HCT116 (cell line): ENCODE results near the gene USP48. TPM values are rescaled to one million over a fixed set of nuclear protein-coding genes. Genes with fewer than 3 reads are reported as not detected.
A peak's percentile ranks its signal among the peaks of the same experiment; 100 is the strongest.

Experiments
- ATAC-seq: fragments of 200-7000 bp; cut with Tn5 transposase; 2 replicates; pipeline ENCODE4 v1.9.1; 2020; ENCODE audit warnings: mild to moderate bottlenecking, moderate library complexity
- BruUV-seq: library from RNA; stranded (reverse); fragments of 400-500 nt; replicated peaks from 2 replicates; lab custom pipeline; 2021; lab: Mats Ljungman, UMichigan
- CTCF ChIA-PET: fragments of 300-600 bp; sonication (Branson Sonifier 250); formaldehyde crosslinking; loops from one replicate; lab custom pipeline; 2021; ENCODE audit warnings: antibody characterized with exemption; lab: Charles Lee
- POLR2A ChIA-PET: fragments of 300-600, 350-600 bp; sonication (Branson Sonifier 250); formaldehyde crosslinking; loops from one replicate; lab custom pipeline; 2021; ENCODE audit warnings: antibody characterized with exemption; lab: Charles Lee
- RAD21 ChIA-PET, 2 experiments: fragments of 300-600 bp; sonication (Branson Sonifier 250); formaldehyde crosslinking; loops; one replicate each; lab custom pipeline; 2023; ENCODE audit warnings: low total read pairs in 2 of 2; ENCODE audit not compliant: uncharacterized antibody in 2 of 2, unreplicated experiment in 2 of 2, low non-redundant PET in 1 of 2; lab: Charles Lee
- DNase-seq: peaks from one replicate; pipeline ENCODE4 v3.0.0-alpha.2; 2010; ENCODE audit warnings: low read depth, low spot score
- H2AFZ ChIP-seq: fragments of 200-600 bp; shearing (Covaris generic), sonication (generic); 2 replicates; pipeline ENCODE4 v1.6.1; 2017; ENCODE audit warnings: low read depth, mixed run types, mixed read lengths, antibody characterized with exemption, low read length; ENCODE audit not compliant: poor library complexity, severe bottlenecking
- H3K27ac ChIP-seq: 2 replicates; pipeline ENCODE4 v1.5.1; 2012; ENCODE audit warnings: low read depth, low read length
- H3K27me3 ChIP-seq: fragments of 200-600 bp; sonication (generic); 2 replicates; pipeline ENCODE4 v1.6.1; 2016; ENCODE audit warnings: mixed run types, low read length, mixed read lengths; ENCODE audit not compliant: insufficient read depth
- H3K36me3 ChIP-seq, 2 experiments: fragments of 200-500 bp in 1 of 2; fragments of 200-600 bp in 1 of 2; sonication (Bioruptor generic) in 1 of 2; sonication (generic) in 1 of 2; 2 replicates each; pipeline versions ENCODE4 v1.5.1 to v1.6.1; 2014 to 2016; ENCODE audit warnings: low read length in 2 of 2, inconsistent platforms in 1 of 2, mixed read lengths in 1 of 2, mixed run types in 1 of 2; ENCODE audit not compliant: insufficient read depth in 2 of 2, control insufficient read depth in 1 of 2
- H3K4me1 ChIP-seq, 2 experiments: fragments of 200-600 bp in 1 of 2; sonication (generic) in 1 of 2; 2 replicates each; pipeline versions ENCODE4 v1.5.1 to v1.6.1; 2012 to 2017; ENCODE audit warnings: low read length in 2 of 2, inconsistent platforms in 1 of 2, mild to moderate bottlenecking in 1 of 2, mixed read lengths in 1 of 2, mixed run types in 1 of 2, moderate library complexity in 1 of 2; ENCODE audit not compliant: insufficient read depth in 2 of 2, control insufficient read depth in 1 of 2
- H3K4me2 ChIP-seq: fragments of 200-600 bp; sonication (generic); 2 replicates; pipeline ENCODE4 v1.6.1; 2017; ENCODE audit warnings: mixed run types, low read length, mixed read lengths
- H3K4me3 ChIP-seq, 2 experiments: fragments of 200-600 bp in 1 of 2; sonication (generic) in 1 of 2; replicated peaks in 1 of 2; 2 replicates each; pipeline ENCODE4 v1.5.1; 2011 to 2016; ENCODE audit warnings: low read length in 2 of 2, control low read depth in 1 of 2, low read depth in 1 of 2, mild to moderate bottlenecking in 1 of 2, mixed read lengths in 1 of 2, mixed run types in 1 of 2
- H3K79me2 ChIP-seq: fragments of 200-600 bp; sonication (generic); 2 replicates; pipeline ENCODE4 v1.6.1; 2017; ENCODE audit warnings: mild to moderate bottlenecking, mixed run types, low read length, moderate library complexity, mixed read lengths; ENCODE audit not compliant: insufficient read depth
- H3K9ac ChIP-seq: fragments of 200-600 bp; sonication (generic); 2 replicates; pipeline ENCODE4 v1.6.1; 2016; ENCODE audit warnings: low read length, mixed read lengths
- H3K9me2 ChIP-seq: fragments of 200-600 bp; sonication (generic), shearing (Covaris generic); 2 replicates; pipeline ENCODE4 v1.6.1; 2017; ENCODE audit warnings: mixed run types, mild to moderate bottlenecking, moderate library complexity; ENCODE audit not compliant: insufficient read depth
- H3K9me3 ChIP-seq, 2 experiments: fragments of 200-500 bp in 1 of 2; fragments of 200-600 bp in 1 of 2; sonication (Bioruptor generic) in 1 of 2; sonication (generic) in 1 of 2; 2 replicates each; pipeline ENCODE4 v1.6.1; 2014 to 2017; ENCODE audit warnings: low read length in 2 of 2, mixed read lengths in 2 of 2, inconsistent platforms in 1 of 2, low read depth in 1 of 2, mild to moderate bottlenecking in 1 of 2, mixed run types in 1 of 2, moderate library complexity in 1 of 2; ENCODE audit not compliant: control insufficient read depth in 1 of 2, insufficient read depth in 1 of 2
- H4K20me1 ChIP-seq: fragments of 200-600 bp; sonication (generic), shearing (Covaris generic); 2 replicates; pipeline ENCODE4 v1.6.1; 2017; ENCODE audit warnings: mixed run types, mild to moderate bottlenecking, moderate library complexity; ENCODE audit not compliant: insufficient read depth
- ELF1 ChIP-seq: IDR thresholded peaks from 2 replicates; pipeline ENCODE4 v1.6.1; 2012; ENCODE audit warnings: low read depth, borderline replicate concordance
- EZH2phosphoT487 ChIP-seq: fragments of 200-600 bp; IDR thresholded peaks from 2 replicates; pipeline ENCODE4 v1.6.1; 2018; ENCODE audit warnings: antibody characterized with exemption, borderline replicate concordance
- JUND ChIP-seq: IDR thresholded peaks from 2 replicates; pipeline ENCODE4 v1.6.1; 2012
- POLR2A ChIP-seq: IDR thresholded peaks from 2 replicates; pipeline ENCODE4 v1.7.0; 2011; ENCODE audit warnings: borderline replicate concordance; ENCODE audit not compliant: insufficient read depth, insufficient read length; ENCODE audit errors: extremely low read depth
- SIN3A ChIP-seq: IDR thresholded peaks from 2 replicates; pipeline ENCODE4 v1.6.1; 2012; ENCODE audit warnings: low read depth
- ZBTB33 ChIP-seq: IDR thresholded peaks from 2 replicates; pipeline ENCODE4 v1.6.1; 2011; ENCODE audit warnings: mild to moderate bottlenecking, low read length, moderate library complexity; ENCODE audit not compliant: insufficient replicate concordance; ENCODE audit errors: extremely low read depth
- intact Hi-C: fragments of 100-400 bp; cut with micrococcal nuclease; formaldehyde crosslinking; loops from 2 replicates; pipeline ENCODE4 v1.10.0; 2022
- total RNA-seq: library from RNA; stranded (reverse); gene quantifications from one replicate; pipeline ENCODE4 v1.2.1, GENCODE V29; 2021; ENCODE audit not compliant: unreplicated experiment
- TF ChIP-seq, protein P1 (sequence below): IDR thresholded peaks from 2 replicates; pipeline ENCODE4 v1.6.1; 2012
- TF ChIP-seq, protein P2 (sequence below), 3 experiments: fragments of 200-600 bp in 1 of 3; sonication (generic) in 1 of 3; IDR thresholded peaks in 2 of 3; conservative IDR thresholded peaks in 1 of 3; 2 replicates each; pipeline ENCODE4 v1.5.1; 2012 to 2017; ENCODE audit warnings: low read depth in 2 of 3, low read length in 2 of 3, antibody characterized with exemption in 1 of 3, borderline replicate concordance in 1 of 3, control low read depth in 1 of 3, mild to moderate bottlenecking in 1 of 3, mixed read lengths in 1 of 3, mixed run types in 1 of 3, moderate library complexity in 1 of 3; ENCODE audit not compliant: insufficient read depth in 1 of 3
- TF ChIP-seq, protein P3 (sequence below): IDR thresholded peaks from 2 replicates; pipeline ENCODE4 v1.6.1; 2012; ENCODE audit warnings: low read depth

USP48 gene
- total RNA-seq, 1 experiment from 2014 or later, result 54.8 TPM

DNA sequence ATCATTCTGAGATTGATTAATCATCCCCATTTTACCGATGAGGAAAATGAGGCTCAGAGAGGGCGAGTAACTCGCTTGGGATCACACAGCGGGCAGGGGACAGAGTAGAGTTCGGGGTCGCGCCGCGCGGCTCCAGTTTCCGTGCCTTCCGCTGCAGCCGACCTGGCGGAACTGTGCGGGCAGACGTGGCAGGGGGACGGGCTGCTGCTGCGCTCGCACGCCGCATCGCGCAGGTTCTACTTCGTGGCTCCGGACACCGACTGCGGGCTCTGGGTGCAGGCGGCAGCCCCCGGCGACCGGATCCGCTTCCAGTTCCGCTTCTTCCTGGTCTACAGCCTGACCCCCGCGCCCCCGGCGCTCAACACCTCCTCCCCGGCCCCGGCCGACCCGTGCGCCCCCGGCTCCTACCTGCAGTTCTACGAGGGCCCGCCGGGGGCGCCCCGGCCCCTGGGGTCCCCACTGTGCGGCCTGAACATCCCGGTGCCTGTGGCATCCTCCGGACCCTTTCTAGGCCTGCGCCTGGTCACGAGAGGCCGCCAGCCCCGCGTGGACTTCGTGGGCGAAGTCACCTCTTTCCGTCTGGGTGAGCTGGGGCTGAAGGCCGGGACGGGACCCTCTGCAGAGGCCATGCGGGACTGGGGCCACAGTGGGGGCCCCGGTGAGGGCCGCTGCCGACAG, 31.4 kb upstream of the USP48 start:
- no peak for DNase-seq
- ChIA-PET POLR2A (no interaction called here), RAD21 (no interaction called here), CTCF (no interaction called here)
- H3K9me2 ChIP-seq, result no peaks in the 10 kb centered on the region
- no peak for TF ChIP-seq ZBTB33
- TF ChIP-seq POLR2A, result no peak
- no peak for TF ChIP-seq ELF1
- TF ChIP-seq, protein P1, sequence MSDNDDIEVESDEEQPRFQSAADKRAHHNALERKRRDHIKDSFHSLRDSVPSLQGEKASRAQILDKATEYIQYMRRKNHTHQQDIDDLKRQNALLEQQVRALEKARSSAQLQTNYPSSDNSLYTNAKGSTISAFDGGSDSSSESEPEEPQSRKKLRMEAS, result no peak
- TF ChIP-seq EZH2phosphoT487, result no peak
- TF ChIP-seq JUND, result no peak
- TF ChIP-seq SIN3A, result no peak
- TF ChIP-seq, protein P2, sequence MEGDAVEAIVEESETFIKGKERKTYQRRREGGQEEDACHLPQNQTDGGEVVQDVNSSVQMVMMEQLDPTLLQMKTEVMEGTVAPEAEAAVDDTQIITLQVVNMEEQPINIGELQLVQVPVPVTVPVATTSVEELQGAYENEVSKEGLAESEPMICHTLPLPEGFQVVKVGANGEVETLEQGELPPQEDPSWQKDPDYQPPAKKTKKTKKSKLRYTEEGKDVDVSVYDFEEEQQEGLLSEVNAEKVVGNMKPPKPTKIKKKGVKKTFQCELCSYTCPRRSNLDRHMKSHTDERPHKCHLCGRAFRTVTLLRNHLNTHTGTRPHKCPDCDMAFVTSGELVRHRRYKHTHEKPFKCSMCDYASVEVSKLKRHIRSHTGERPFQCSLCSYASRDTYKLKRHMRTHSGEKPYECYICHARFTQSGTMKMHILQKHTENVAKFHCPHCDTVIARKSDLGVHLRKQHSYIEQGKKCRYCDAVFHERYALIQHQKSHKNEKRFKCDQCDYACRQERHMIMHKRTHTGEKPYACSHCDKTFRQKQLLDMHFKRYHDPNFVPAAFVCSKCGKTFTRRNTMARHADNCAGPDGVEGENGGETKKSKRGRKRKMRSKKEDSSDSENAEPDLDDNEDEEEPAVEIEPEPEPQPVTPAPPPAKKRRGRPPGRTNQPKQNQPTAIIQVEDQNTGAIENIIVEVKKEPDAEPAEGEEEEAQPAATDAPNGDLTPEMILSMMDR (IDR thresholded peaks at IDR 0.05 in 2 of 3, conservative IDR thresholded peaks at IDR 0.05 in 1 of 3; ENCODE audit: borderline replicate concordance in 1 of 3, insufficient read depth in 1 of 3, low read depth in 2 of 3, low read length in 2 of 3), result peak in 2 of 3 experiments; percentile 51 to 60; a peak in 4 of 6 replicates
- TF ChIP-seq, protein P3, sequence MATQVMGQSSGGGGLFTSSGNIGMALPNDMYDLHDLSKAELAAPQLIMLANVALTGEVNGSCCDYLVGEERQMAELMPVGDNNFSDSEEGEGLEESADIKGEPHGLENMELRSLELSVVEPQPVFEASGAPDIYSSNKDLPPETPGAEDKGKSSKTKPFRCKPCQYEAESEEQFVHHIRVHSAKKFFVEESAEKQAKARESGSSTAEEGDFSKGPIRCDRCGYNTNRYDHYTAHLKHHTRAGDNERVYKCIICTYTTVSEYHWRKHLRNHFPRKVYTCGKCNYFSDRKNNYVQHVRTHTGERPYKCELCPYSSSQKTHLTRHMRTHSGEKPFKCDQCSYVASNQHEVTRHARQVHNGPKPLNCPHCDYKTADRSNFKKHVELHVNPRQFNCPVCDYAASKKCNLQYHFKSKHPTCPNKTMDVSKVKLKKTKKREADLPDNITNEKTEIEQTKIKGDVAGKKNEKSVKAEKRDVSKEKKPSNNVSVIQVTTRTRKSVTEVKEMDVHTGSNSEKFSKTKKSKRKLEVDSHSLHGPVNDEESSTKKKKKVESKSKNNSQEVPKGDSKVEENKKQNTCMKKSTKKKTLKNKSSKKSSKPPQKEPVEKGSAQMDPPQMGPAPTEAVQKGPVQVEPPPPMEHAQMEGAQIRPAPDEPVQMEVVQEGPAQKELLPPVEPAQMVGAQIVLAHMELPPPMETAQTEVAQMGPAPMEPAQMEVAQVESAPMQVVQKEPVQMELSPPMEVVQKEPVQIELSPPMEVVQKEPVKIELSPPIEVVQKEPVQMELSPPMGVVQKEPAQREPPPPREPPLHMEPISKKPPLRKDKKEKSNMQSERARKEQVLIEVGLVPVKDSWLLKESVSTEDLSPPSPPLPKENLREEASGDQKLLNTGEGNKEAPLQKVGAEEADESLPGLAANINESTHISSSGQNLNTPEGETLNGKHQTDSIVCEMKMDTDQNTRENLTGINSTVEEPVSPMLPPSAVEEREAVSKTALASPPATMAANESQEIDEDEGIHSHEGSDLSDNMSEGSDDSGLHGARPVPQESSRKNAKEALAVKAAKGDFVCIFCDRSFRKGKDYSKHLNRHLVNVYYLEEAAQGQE, result no peak
- no peak overlapping the region for H2AFZ ChIP-seq
- H3K27me3 ChIP-seq, result no peaks in the 10 kb centered on the region
- no peaks in the 10 kb centered on the region for H3K36me3 ChIP-seq
- H4K20me1 ChIP-seq, result no peaks in the 10 kb centered on the region
- H3K4me1 ChIP-seq, result peaks cover 11 to 23% of the 10 kb centered on the region in 2 experiments; a peak in 3 of 4 replicates
- no peaks in the 10 kb centered on the region for H3K9me3 ChIP-seq
- H3K9ac ChIP-seq, result no peak overlapping the region
- no peak overlapping the region for H3K4me2 ChIP-seq
- no peak overlapping the region for H3K27ac ChIP-seq
- no TSS peak for BruUV-seq
- no peaks in the 10 kb centered on the region for H3K79me2 ChIP-seq
- no peak overlapping the region for H3K4me3 ChIP-seq
- intact Hi-C loops, result no loop called here
- ATAC-seq, result peak; percentile 44; the same call in 1 of the 2 replicates
